PC-3 (cell line): ENCODE results near the gene WDPCP.
A peak's percentile ranks its signal among the peaks of the same experiment; 100 is the strongest.

Source experiments
- EZH2 ChIP-seq: fragments of 300-600 bp; sonication (generic); IDR thresholded peaks from one replicate; pipeline ENCODE4 v1.6.1; 2017; ENCODE audit warnings: antibody characterized with exemption, mild to moderate bottlenecking, low read length; ENCODE audit not compliant: unreplicated experiment
- EZH2phosphoT487 ChIP-seq: fragments of 300-600 bp; sonication (generic); IDR thresholded peaks from 2 replicates; pipeline ENCODE4 v1.6.1; 2018; ENCODE audit warnings: mild to moderate bottlenecking, antibody characterized with exemption, low read length, borderline replicate concordance
- TF ChIP-seq, protein P1 (sequence below): fragments of 300-600 bp; sonication (generic); conservative IDR thresholded peaks from 2 replicates; pipeline ENCODE4 v1.5.1; 2017; ENCODE audit warnings: antibody characterized with exemption, low read depth, mild to moderate bottlenecking, low read length

GRCh38 chr2:63424329-63425078 lies 163.8 kb downstream of the WDPCP start:
- TF ChIP-seq, protein P1, sequence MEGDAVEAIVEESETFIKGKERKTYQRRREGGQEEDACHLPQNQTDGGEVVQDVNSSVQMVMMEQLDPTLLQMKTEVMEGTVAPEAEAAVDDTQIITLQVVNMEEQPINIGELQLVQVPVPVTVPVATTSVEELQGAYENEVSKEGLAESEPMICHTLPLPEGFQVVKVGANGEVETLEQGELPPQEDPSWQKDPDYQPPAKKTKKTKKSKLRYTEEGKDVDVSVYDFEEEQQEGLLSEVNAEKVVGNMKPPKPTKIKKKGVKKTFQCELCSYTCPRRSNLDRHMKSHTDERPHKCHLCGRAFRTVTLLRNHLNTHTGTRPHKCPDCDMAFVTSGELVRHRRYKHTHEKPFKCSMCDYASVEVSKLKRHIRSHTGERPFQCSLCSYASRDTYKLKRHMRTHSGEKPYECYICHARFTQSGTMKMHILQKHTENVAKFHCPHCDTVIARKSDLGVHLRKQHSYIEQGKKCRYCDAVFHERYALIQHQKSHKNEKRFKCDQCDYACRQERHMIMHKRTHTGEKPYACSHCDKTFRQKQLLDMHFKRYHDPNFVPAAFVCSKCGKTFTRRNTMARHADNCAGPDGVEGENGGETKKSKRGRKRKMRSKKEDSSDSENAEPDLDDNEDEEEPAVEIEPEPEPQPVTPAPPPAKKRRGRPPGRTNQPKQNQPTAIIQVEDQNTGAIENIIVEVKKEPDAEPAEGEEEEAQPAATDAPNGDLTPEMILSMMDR: peak; percentile 86
- TF ChIP-seq EZH2phosphoT487 (no peak), EZH2 (no peak)
